Stimulated activated CD4-positive, alpha-beta T cell treated with anti-CD3 and anti-CD28 coated beads, TNF-alpha, amount 100 ng/mL, for 1 hour (primary cell): ENCODE data around the gene LAMB2.

ENCODE experiments used
- DNase-seq, 3 donors: peaks; one replicate each; pipeline ENCODE4 v3.0.0-alpha.2; 2020; ENCODE audit warnings: low read depth in 3 of 3, low spot score in 1 of 3

Gene LAMB2

DNA sequence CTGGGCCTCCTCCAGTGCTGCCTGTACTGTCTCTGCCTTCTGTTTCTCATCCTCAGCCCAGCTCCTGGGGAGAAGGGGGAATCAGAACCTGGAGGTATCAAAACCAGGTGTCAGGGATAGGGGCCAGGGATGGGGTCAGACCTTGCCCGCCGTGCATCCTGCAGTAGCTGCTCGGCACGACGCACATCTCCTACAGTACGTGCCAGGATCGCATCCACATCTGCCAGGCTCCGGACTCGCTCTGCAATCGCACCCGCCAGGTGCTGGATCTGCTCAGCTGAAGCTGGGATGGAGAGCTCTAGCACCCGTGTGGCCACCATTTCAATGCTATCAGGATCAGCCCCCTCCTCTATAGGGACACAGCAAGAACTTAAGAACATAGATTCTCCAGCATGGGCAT is 10.8 kb downstream of the LAMB2 start:
- no peak for DNase-seq

DNA sequence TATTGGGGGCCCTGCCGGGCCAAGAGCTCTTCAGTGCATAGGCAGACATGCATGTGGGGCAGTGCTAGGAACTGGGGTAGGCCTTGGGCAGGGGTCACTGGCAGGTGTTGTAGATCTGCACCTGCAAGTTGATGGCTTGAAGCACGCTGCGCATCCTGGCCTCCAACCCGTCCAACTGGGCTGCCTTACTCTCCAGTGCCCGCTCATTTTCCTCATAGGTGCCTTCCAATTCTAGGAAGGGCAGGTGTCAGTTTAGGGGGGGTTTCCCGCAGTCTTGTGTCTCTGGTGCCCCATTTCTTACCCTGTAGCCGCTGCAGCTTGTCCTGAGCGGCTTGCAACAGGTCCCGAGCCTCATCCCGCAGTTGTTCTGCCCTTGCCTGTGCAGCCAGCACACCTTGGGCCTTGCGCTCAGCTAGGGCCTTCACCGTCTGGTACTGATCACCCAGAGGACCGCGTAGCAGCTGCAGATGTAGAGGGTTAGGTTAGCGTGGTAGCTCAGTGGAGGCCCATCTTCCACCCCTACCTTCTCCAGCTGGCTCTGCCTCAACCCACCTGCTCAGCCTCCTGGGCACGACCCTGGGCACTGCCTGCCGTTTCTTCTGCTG is 11.6 kb downstream of the LAMB2 start:
- DNase-seq = no peak

DNA sequence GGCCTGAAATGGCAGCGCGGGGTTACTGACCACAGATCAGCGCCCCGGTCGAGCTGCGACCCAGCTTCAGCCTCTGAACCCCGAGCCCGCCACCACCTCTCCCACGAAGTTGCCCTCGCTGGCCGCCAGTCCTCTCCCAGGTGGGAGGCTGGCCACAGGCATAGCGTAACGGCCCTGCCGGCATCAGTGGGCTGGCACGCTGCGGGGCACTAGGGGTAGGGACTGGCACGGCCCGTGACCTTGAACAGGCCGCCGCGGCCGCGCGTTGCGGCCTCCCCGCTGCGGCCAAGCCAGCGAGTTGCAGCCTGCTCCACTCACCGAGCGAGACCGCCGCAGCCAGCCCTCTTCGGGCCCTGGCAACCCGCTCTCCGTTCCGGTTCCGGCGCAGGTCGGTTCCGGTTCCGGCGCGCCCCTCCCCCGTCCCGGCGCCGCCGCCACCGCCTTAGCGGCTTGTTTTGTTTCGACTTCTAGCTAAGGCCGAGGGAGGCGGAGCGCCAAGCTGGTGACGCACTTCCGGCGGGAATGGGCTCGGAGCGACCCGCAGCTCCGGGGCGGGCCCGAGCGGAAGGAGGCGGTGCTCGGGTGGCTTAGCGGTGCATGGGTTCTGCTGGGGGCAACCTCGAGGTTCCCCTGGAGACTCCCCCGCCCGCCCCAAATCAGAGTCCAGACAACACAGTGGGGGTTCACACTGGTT is 12.3 kb downstream of the LAMB2 start, which contains the start of gene USP19:
Gene USP19, minus strand, starts transcription at position 386 of the 694 bp plus-strand sequence. CDS start 1,678 bp downstream, outside the sequence.
- DNase-seq = peak; percentile 73 to 89 (median 83)

DNA sequence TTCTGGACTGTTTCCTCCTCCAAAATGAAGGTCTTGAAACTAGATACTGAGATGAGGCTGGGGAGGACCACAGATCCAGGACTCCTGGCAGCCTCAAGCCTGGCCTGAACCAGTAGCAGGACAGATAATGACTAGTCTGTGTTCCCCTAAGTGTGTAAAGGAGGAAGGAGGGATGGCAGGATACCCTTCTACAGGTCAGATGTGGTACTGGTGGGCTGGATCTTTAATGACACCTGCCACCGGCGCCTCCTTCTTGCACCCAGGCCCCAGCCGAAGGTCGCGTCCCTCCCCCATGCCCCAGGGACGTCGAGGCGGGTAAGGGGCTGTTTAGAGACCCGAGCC is 12.8 kb downstream of the LAMB2 start:
- DNase-seq = no peak

DNA sequence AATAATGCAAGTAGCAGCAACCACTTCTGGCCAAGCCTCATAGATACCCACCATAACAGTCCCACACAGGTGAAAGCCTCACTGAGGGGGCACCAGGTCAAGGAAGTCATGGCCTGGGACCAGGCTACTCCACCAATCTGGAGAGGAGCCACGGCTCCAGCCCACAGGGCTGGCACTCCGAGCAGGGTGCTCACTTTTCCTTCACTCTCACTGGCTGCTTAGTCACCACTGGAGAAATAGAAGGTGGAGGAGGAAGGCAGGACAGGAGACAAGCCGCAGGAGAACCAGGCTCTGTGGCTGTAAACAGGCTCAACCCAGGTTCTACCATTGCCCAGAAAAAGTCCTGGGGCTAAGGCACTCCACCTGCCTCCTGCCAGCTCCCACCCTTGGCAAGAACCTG is 13.4 kb downstream of the LAMB2 start:
- DNase-seq = no peak

DNA sequence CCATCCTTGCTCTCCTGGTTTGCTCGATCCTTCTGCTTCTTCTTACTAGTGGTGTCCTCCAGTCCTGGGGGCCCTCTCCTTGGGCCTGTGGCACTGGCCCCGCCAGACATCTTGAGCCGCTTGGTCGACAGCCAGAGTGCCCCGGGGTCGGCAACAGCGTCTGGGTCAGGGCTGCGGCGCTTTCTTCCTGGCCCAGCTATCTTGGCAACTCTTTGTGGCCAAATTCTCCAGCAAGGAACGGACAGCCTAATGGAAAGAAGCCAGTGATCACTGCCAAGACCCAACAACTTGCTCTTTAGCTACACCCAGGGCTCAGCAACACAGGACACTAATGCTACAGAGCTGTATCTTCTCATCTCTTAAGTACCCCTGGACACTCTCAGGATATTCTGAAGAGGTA is 13.8 kb downstream of the LAMB2 start:
- no peak for DNase-seq

DNA sequence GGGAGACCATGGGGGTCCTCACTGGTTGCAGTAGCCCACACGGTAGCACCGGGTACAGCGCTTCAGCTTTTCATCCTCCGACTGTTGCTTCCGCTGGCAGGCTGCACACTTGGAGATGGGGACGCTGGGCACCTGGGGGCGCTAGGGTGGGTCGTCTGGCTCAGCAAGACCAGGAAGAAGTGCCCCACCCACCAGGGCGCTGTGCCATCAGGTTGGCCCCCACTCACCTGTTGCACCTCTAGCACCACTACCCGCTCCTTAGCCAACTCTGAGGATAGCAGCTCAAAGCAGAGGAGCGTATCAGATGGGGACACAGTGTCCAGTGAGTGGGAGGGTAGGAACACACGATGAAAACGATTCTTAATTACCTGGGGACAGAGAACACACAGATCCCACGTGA is 20.6 kb downstream of the LAMB2 start:
- no peak for DNase-seq

DNA sequence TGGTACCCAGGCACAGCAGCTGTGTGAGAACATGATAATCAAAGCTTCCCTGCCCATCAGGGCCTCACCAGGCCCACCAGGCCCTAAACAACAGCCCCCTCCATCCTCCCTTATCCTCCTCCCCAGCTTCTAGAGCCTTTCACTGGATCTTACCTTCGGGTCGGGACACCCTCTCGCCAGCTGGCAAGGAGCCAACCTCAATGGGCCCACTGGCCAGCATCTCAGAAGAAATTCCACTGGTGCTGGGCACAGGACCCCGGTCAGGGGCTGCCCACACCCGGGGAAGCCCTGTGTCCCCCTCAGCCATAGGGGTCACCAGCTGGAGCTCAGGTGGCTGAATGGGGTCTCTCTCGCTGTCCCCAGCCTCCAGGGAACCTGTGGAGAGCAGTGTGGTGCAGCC is 21.5 kb downstream of the LAMB2 start:
- no peak for DNase-seq

DNA sequence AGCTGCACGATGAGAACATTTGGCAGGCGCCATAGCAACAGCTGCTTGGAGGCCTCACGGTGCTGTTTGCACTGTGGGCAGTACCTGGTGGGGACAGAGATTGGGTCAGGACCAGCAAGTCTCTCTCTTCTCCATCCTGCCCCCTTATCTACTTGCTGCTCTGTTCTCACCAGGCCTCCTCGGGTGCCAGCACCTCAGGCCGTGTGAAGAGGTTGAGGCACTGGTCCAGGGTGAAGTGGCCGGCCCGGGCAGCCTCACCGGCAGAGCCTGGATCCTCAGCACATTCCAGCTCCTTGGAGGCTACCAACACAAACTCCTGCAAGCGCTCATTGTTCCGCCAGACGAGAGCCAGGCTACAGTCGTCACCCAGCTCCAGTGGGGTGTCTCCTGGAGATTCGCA is 22.1 kb downstream of the LAMB2 start:
- DNase-seq = no peak

DNA sequence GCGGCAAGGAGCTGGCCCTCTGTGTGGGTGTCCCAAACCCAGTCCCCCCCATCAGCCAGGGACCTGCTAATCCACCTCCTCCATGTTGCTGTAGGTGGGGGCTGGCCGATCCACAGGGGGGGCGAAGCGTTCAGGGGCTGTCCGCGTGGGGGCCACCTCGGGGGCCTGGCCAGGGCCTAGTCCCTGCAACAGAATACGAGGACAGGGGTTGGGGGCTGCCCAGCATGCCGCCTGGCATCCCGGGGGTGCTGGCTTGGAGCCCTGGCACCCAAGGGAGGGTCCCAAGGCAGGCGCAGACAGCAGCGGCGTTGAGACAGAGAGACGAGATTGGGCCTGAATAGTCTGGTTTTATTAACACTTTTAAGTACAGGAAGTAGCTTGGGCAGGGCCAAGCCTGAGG is 24.5 kb downstream of the LAMB2 start:
- DNase-seq = no peak

DNA sequence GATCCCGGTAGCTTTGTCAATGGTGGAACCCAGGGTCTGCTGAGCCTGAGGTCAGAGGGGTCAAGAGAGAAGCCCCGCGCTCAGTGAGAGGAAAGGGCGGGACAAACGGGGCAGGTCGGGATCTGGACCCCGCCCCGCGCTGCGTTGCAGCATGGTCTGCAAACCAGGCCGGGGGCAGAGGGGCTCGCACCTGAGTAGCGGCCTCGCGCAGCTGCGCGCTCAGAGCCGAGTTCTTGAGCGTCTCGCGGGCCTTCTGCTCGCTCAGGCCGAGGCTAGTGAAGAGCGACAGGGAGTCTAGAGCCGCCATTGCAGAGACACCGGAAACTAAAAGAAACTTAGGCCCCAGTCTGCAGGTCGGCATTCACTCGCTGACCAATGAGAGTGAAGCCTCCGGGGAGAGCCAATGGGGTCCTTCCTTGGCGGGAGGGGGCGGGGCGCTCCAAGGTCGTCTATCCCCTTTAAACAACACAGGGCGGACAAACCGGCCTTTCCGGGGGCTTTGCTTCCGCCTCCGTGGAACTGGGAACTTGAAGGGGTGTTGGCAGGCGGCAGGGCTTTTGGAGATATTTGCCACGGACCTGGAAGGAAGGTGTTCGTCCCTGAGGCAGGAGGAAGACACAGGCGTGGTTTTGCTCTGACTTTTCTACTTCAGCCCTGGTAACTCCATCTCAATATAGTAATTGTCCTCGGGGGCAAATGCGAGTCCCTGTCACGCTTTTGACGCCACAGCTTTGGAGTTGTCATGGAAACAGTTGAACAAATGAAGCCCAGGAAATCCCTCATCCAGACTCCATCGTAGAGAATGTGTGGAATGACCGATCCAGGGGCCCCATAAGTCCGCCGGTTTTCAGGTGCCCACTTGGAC is 28.2 kb downstream of the LAMB2 start, which contains the start of gene QARS1:
Gene QARS1, minus strand, starts transcription at position 331 of the 865 bp plus-strand sequence. Its CDS starts 24 bp downstream, at position 307.
- peak; percentile 65 to 77 (median 70) for DNase-seq

DNA sequence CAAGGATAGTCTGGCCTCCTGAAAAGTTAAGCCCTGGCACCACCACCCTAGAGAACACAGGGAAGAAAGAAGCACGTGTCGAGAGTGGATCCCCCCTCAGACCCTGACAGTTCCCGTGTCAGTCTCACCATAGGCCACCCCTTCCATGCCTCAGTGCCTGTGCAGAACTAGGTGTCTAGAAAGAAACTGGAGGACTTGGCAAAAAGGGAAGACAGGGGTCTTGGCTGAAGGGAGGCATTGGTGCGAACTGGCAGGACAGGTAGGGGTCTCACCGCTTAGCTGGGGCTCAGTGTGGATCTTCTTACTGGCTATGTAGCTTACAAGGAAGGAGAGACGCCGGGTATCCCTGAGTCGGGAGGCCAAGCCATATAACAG is 28.8 kb downstream of the LAMB2 start:
- DNase-seq = no peak

DNA sequence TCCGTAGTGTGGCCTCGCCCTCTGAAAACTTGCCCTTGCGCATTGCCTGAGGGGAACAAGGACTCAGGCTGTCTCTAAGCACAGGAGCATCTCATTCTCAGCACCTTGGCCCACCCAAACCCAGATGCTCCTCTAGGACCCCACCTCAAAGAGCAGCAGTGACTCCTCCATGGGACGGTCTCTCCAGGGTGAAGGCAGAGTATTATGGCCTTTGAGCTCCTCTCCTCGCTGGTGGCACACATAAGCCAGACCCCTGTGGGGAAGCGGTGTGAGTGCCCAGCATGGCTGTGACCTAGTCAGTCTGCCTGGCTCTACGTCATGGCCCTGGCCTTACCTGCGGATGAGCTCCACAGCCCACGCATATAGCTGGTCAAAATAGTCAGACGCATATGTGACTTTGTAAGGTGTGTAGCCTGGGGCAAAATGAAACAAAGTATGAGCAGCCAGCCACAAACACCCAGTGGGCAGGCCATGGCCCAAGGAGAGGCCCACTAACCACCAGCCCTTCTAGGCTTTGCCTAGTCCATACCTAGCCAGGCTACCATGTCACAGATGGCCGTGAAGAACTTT is 32.7 kb downstream of the LAMB2 start:
- DNase-seq = no peak

DNA sequence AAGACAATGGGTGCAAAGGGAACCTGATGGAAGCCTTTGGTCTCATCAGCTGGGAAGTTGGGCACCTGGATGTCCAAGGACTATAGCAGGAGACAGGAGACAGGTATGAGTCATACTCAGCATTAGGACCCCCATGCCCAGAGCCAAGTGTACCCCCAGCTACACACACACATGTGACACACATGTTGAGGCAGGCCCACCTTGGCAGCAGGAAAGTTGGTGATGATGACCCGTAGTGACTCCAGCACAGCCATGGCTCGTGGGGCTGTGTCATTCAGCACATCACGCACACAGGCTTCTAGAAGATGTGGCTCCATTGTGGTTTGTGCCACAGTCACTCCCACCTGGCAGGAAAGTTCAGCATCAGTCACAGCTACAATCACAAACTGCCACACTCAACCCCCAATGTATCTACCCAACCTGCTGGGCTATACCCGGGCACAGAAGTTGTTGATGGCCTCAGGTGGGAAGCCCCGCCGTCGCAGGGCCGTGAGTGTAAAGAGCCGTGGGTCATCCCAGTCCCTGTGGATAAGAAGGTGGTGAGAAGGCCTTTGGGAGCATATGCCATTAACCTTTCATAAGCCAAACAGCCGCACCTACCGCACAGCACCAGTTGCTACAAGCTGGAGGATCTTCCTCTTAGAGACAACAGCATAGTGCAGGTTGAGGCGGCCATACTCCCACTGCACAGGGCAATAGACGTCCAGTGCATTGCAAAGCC is 33.8 kb downstream of the LAMB2 start:
- DNase-seq = no peak

DNA sequence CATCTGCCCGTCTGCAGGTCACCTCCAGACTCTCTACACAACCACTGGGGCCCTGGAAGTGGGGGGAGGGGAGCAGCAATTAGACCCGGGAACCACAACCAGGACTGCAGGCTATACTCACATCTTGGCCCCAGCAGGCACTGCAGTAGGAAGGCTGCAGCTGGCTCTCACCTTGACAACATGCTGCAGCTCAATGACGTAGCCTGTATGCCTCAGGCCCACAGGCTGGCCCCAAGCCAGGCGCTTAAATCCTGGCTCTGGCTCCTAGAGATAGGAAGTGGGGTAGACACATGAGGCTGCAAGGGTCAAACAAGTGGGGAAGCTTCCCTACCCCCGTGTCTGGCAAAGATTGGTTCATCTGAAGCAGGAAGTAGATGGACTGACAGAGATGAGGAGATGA is 34.4 kb downstream of the LAMB2 start:
- no peak for DNase-seq

DNA sequence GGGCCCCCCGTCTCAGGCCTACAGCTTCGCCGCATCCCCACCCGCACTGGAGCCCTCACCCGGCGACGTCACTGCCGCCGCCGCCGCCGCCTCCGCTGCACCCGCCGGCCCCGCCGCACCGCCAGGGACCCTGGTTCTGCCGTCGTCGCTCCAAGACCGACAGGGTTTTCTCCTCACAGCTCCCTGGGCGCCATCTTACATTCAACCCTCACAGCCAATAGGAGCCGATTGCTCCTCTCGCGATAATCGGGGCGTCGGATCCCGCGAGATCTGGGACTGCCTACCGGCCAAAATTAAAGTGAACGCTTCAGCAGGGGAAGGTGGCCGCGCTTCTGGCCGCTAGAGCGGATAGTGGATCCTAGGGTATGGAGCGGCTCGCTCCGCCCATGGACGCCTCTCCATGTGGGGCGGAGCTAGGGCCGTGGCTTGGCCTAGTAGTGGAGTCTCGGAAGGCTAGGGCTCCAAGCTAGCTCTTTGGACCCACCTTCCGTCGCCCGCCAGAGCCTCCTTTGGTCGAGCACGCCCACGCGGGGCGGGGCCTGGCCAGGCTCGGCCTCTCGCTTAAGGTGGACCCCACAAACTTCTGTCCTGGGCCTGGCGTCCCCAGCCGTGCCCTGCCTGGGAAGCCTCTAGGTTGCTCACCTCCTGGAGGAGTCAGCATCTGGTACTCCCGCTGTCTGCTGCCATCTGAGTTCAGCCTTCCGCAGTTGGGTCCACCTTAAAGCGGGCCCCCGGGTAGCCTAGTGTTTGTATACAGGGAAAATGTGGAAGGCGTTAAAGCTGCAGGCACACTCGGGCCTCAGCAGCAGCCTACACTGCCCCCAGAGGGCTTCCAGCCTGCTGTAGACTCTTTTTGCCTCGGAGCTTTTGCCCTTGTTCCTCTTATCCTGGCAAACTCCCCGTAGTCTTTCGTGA is 38.7 kb downstream of the LAMB2 start, which contains the start of gene QRICH1:
Gene QRICH1, minus strand, starts transcription at position 219 of the 915 bp plus-strand sequence. CDS start 17,054 bp downstream, outside the sequence.
- DNase-seq = peak; percentile 89 to 90 (median 89)

DNA sequence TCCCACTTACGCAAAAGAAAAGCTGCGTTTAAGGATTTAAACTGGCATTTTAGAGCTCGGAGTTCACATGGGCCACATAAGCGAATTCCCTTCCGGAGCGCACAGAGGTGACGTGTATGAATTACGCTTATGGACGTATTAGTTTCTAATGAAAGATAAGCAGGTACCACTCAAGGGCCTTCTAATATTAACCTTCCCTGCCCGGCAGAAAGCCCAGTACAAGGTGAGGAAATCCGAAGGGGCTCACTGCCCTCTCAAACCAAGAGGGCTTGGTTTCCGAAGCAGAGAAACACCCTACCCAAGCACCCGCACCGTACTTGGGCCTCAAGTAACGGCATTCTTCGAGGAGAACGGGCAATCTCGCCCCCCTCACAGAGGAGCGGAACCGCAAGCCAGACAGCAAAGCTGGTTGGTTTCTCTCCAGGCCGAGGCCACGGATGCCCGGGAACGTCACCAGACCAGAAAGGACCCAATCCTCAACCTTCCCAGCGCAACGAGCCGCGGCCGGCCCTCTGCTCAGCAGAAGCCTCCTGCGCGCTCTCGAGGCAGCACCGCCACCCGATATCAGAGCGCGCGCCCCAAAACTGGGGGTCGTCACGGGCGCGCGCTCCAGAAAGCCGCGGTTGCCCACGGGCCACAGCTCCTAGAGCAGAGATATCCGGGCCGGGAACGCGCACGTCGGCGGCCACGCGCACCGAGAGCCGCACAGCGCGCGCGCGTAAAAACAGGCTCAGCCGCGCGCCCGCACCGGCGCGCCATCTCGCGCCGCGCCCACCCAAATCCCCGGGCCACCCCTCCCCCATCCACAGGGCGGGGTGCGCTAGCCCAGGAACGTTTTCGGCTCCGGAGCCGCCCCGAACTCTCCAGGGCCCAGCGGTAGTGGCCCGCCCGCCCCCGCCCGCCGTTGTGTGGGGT is 39.7 kb downstream of the LAMB2 start:
- peak; percentile 39 to 71 (median 50) for DNase-seq

DNA sequence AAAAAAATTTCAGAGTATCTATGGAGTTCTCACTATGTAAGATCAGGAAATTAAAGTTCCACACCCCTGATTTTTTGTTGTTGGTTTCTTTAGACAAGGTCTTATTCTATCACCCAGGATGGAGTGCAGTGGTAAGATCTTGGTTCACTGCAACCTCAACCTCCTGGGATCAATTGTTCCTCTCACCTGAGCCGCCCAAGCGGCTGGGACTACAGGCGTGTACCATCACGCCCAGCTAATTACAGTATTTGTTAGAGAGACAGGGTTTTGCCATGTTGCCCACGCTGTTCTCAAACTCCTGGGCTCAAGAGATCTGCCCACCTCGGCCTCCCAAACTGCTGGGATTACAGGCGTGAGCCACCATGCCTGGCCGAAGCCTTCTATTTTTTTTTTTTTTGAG is 51.4 kb downstream of the LAMB2 start:
- DNase-seq = no peak

DNA sequence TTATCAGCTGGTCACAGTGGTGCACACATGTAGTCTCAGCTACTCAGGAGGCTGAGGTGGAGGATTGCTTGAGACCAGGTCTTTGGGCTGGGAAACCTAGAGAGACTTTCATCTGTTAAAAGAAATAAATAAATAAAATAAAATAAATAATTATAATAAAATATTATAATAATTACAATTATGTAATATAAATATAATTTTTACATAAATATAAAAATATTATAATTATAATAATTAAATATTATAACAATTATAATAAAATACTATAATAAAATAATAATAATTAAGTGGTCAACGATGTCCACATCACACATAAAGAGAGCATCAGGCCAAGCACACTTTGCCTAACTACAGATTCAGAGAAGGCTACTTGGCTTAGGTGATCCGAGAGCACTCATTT is 53.6 kb downstream of the LAMB2 start:
- DNase-seq = no peak
